Smooth muscle cell (in vitro differentiated cells): Measurements from ENCODE around the gene PVALEF. TPM values are rescaled to one million over a fixed set of nuclear protein-coding genes. Genes with fewer than 3 reads are reported as not detected.

Experiments used
- DNase-seq: peaks from one replicate; lab custom pipeline; 2025; ENCODE audit not compliant: unreplicated experiment; lab: John Stamatoyannopoulos, UW
- H2AFZ ChIP-seq: fragments of 200-600 bp; sonication (generic); 2 replicates; pipeline ENCODE4 v1.6.0; 2016; ENCODE audit warnings: antibody characterized with exemption, low read depth, mild to moderate bottlenecking
- H3F3A ChIP-seq: fragments of 200-600 bp; sonication (generic); 2 replicates; pipeline ENCODE4 v1.6.0; 2017; ENCODE audit warnings: antibody characterized with exemption, low read depth
- H3K27ac ChIP-seq: fragments of 200-600 bp; sonication (generic); 2 replicates; pipeline ENCODE4 v1.5.1; 2016; ENCODE audit warnings: low read depth, mild to moderate bottlenecking
- H3K27me3 ChIP-seq: fragments of 200-600 bp; sonication (generic); 2 replicates; pipeline ENCODE4 v1.6.1; 2016; ENCODE audit warnings: low read depth, mild to moderate bottlenecking
- H3K36me3 ChIP-seq: fragments of 200-600 bp; sonication (generic); 2 replicates; pipeline ENCODE4 v1.5.1; 2016; ENCODE audit warnings: low read depth
- H3K4me1 ChIP-seq: fragments of 200-600 bp; sonication (generic); 2 replicates; pipeline ENCODE4 v1.5.1; 2016; ENCODE audit warnings: low read depth
- H3K4me2 ChIP-seq: fragments of 200-600 bp; sonication (generic); 2 replicates; pipeline ENCODE4 v1.6.0; 2016; ENCODE audit warnings: mild to moderate bottlenecking
- H3K4me3 ChIP-seq: fragments of 200-600 bp; sonication (generic); 2 replicates; pipeline ENCODE4 v1.5.1; 2016; ENCODE audit warnings: mild to moderate bottlenecking
- H3K79me2 ChIP-seq: fragments of 200-600 bp; sonication (generic); 2 replicates; pipeline ENCODE4 v1.6.0; 2016; ENCODE audit warnings: low read depth, mild to moderate bottlenecking
- H3K9ac ChIP-seq: fragments of 200-600 bp; sonication (generic); 2 replicates; pipeline ENCODE4 v1.6.0; 2016; ENCODE audit warnings: low read depth
- H3K9me3 ChIP-seq: fragments of 200-600 bp; sonication (generic); replicated peaks from 2 replicates; pipeline ENCODE4 v1.5.1; 2016; ENCODE audit warnings: low read depth
- H4K20me1 ChIP-seq: fragments of 200-600 bp; sonication (generic); 2 replicates; pipeline ENCODE4 v1.6.0; 2016; ENCODE audit warnings: low read depth
- CTCF ChIP-seq: fragments of 200-600 bp; sonication (generic); IDR thresholded peaks from 2 replicates; pipeline ENCODE4 v1.5.1; 2017; ENCODE audit warnings: borderline replicate concordance, mild to moderate bottlenecking, antibody characterized with exemption; ENCODE audit not compliant: insufficient read depth, poor library complexity, severe bottlenecking
- WGBS: methylation state at CpG from one replicate; pipeline ENCODE4 v1.1.7; 2016; ENCODE audit warnings: low lambda C conversion rate; 5-methylcytosine and 5-hydroxymethylcytosine counted together
- polyA plus RNA-seq: library from polyadenylated mRNA; unstranded; fragments of >200 nt; fragmentation: Nextera tagmentation; extraction: Ambion mirVana; gene quantifications from 2 replicates; pipeline ENCODE4 v1.2.1, GENCODE V29; 2016
- total RNA-seq: library from RNA; depleted of rRNA; stranded (reverse); fragments of >200 nt; gene quantifications from 2 replicates; pipeline ENCODE4 v1.2.3, GENCODE V29; 2014

Gene PVALEF
- total and polyA plus RNA-seq, 2 experiments from 2014 or later, result not detected

- peak; percentile 40 for TF ChIP-seq CTCF
- Histone ChIP-seq H3K27ac (no peak overlapping the region), H3K9ac (no peak overlapping the region), H2AFZ (no peak overlapping the region), H3K79me2 (no peaks in the 10 kb centered on the region), H3K4me3 (no peak overlapping the region), H3K27me3 (no peaks in the 10 kb centered on the region), H3K4me1 (no peaks in the 10 kb centered on the region), H3K36me3 (no peaks in the 10 kb centered on the region), H3K9me3 (no peaks in the 10 kb centered on the region), H4K20me1 (no peaks in the 10 kb centered on the region), H3K4me2 (no peak overlapping the region), H3F3A (no peaks in the 10 kb centered on the region)
- no peak for DNase-seq
- WGBS, result 84% methylated on average over 27 of the region's 27 CpGs
Measured at GRCh38 chr17:81200695-81201580, 35.6 kb downstream of the PVALEF start.

- 96% methylated on average over 10 of the region's 10 CpGs for WGBS
- Histone ChIP-seq H3K4me2 (no peak overlapping the region), H4K20me1 (no peaks in the 10 kb centered on the region), H3K4me3 (no peak overlapping the region), H3F3A (no peaks in the 10 kb centered on the region), H3K27me3 (no peaks in the 10 kb centered on the region), H3K36me3 (no peaks in the 10 kb centered on the region), H3K79me2 (no peaks in the 10 kb centered on the region), H2AFZ (no peak overlapping the region), H3K4me1 (no peaks in the 10 kb centered on the region), H3K9me3 (no peaks in the 10 kb centered on the region), H3K9ac (no peak overlapping the region), H3K27ac (no peak overlapping the region)
- no peak for TF ChIP-seq CTCF
- DNase-seq, result no peak
Measured at GRCh38 chr17:81202318-81202717, 37.0 kb downstream of the PVALEF start.

- no peaks in the 10 kb centered on the region for H3K79me2 ChIP-seq
- no peaks in the 10 kb centered on the region for H3K36me3 ChIP-seq
- H3K4me1 ChIP-seq, result no peaks in the 10 kb centered on the region
- H3K27me3 ChIP-seq, result no peaks in the 10 kb centered on the region
- no peak overlapping the region for H3K9ac ChIP-seq
- H3K27ac ChIP-seq, result no peak overlapping the region
- DNase-seq, result no peak
- 98% methylated on average over 20 of the region's 20 CpGs for WGBS
- no peak overlapping the region for H3K4me3 ChIP-seq
- no peaks in the 10 kb centered on the region for H4K20me1 ChIP-seq
- H3K9me3 ChIP-seq, result no peaks in the 10 kb centered on the region
- no peak overlapping the region for H3K4me2 ChIP-seq
- no peaks in the 10 kb centered on the region for H3F3A ChIP-seq
- no peak overlapping the region for H2AFZ ChIP-seq
- TF ChIP-seq CTCF, result no peak
Measured at GRCh38 chr17:81203136-81203535, 37.8 kb downstream of the PVALEF start.

- no peaks in the 10 kb centered on the region for H3K9me3 ChIP-seq
- no peak overlapping the region for H2AFZ ChIP-seq
- 92% methylated on average over 10 of the region's 10 CpGs for WGBS
- H3K4me2 ChIP-seq, result no peak overlapping the region
- H3K36me3 ChIP-seq, result no peaks in the 10 kb centered on the region
- no peak for TF ChIP-seq CTCF
- H4K20me1 ChIP-seq, result no peaks in the 10 kb centered on the region
- no peak overlapping the region for H3K9ac ChIP-seq
- H3F3A ChIP-seq, result no peaks in the 10 kb centered on the region
- DNase-seq, result no peak
- no peak overlapping the region for H3K4me3 ChIP-seq
- H3K27me3 ChIP-seq, result no peaks in the 10 kb centered on the region
- no peak overlapping the region for H3K27ac ChIP-seq
- no peaks in the 10 kb centered on the region for H3K4me1 ChIP-seq
- no peaks in the 10 kb centered on the region for H3K79me2 ChIP-seq
Measured at GRCh38 chr17:81204578-81204977, 39.3 kb downstream of the PVALEF start.
